Peyer's patch (tissue), 4 donors: ENCODE data around the gene CRTAC1.

Source experiments
- POLR2A ChIP-seq, 2 donors: fragments of 450-650 bp; IDR thresholded peaks; one replicate each; pipeline ENCODE4 v1.5.1; 2017; ENCODE audit warnings: antibody characterized with exemption in 2 of 2, mild to moderate bottlenecking in 2 of 2, moderate library complexity in 2 of 2
- TF ChIP-seq, protein P1 (sequence below), 6 experiments: fragments of 450-650 bp in 4 of 6; fragments of 200-600 bp in 2 of 6; sonication (generic) in 1 of 6; IDR thresholded peaks; one replicate each; pipeline ENCODE4 v1.5.1; 2017 to 2019; ENCODE audit warnings: antibody characterized with exemption in 6 of 6, mild to moderate bottlenecking in 3 of 6, moderate library complexity in 1 of 6

DNA sequence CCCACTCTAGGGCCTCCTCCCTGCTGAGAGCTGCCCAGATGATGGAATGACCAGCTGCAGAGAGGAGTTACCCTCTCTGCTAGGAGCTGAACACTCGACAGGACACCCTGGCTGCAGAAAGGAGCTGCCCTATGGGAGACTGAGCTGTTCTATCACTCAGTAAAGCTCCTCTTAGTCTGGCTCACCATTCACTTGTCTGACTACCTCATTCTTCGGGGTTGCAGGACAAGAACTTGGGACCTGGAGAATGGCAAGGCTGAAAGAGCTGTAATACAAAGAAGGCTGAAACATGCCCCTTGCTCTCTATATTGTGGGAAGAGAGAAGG lies 30.5 kb downstream of the CRTAC1 start:
- no peak for TF ChIP-seq POLR2A (IDR thresholded peaks at IDR 0.05)
- TF ChIP-seq, protein P1, sequence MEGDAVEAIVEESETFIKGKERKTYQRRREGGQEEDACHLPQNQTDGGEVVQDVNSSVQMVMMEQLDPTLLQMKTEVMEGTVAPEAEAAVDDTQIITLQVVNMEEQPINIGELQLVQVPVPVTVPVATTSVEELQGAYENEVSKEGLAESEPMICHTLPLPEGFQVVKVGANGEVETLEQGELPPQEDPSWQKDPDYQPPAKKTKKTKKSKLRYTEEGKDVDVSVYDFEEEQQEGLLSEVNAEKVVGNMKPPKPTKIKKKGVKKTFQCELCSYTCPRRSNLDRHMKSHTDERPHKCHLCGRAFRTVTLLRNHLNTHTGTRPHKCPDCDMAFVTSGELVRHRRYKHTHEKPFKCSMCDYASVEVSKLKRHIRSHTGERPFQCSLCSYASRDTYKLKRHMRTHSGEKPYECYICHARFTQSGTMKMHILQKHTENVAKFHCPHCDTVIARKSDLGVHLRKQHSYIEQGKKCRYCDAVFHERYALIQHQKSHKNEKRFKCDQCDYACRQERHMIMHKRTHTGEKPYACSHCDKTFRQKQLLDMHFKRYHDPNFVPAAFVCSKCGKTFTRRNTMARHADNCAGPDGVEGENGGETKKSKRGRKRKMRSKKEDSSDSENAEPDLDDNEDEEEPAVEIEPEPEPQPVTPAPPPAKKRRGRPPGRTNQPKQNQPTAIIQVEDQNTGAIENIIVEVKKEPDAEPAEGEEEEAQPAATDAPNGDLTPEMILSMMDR (IDR thresholded peaks at IDR 0.05), result no peak
